K562 treated with DMSO at 1 percent for 12 hours (cell line): ENCODE results near the gene KLHDC4. TPM values are rescaled to one million over a fixed set of nuclear protein-coding genes. Genes with fewer than 3 reads are reported as not detected.

Source experiments
- total RNA-seq: library from RNA; unstranded; fragments of 300-600 nt; gene quantifications from 2 replicates; pipeline ENCODE4 v1.2.3, GENCODE V29; 2022; ENCODE audit not compliant: insufficient read depth

The KLHDC4 gene
- 21.2 and 26.1 TPM in 2 replicates for total RNA-seq

GRCh38 chr16:87765776-87766484 lies at the start of gene KLHDC4:
KLHDC4 (minus strand) TSS chr16:87765986; CDS start chr16:87765890, 96 bp downstream.

Other genes starting within 250 kb of the KLHDC4 start
- gene JPH3, start 163.5 kb downstream of the KLHDC4 start, total RNA-seq: not detected in 2 replicates
- 116 and 224 TPM in 2 replicates for gene SLC7A5, start 103.5 kb upstream of the KLHDC4 start, total RNA-seq
- gene CA5A, start 170.5 kb upstream of the KLHDC4 start, total RNA-seq: not detected in 2 replicates
- gene BANP, start 185.4 kb upstream of the KLHDC4 start, total RNA-seq: 20.9 and 32.3 TPM in 2 replicates